Transverse colon (tissue), 3 donors: ENCODE data around the gene LGR6.
A peak's percentile ranks its signal among the peaks of the same experiment; 100 is the strongest.

Experiments used
- CTCF ChIP-seq, 5 experiments: fragments of 200-600 bp in 3 of 5; fragments of 450-650 bp in 2 of 5; sonication (generic) in 3 of 5; IDR thresholded peaks; 1 replicate in 2 of 5; 2 replicates in 3 of 5; pipeline ENCODE4 v1.5.1; 2016 to 2017; ENCODE audit warnings: antibody characterized with exemption in 5 of 5, inconsistent platforms in 3 of 5, mild to moderate bottlenecking in 2 of 5, moderate library complexity in 1 of 5
- EP300 ChIP-seq: sonication (generic); formaldehyde crosslinking; IDR thresholded peaks from one replicate; pipeline ENCODE4 v1.6.1; 2017; ENCODE audit warnings: antibody characterized with exemption, low read depth
- POLR2A ChIP-seq: fragments of 450-650 bp; IDR thresholded peaks from one replicate; pipeline ENCODE4 v1.6.1; 2016; ENCODE audit warnings: antibody characterized with exemption, mild to moderate bottlenecking, moderate library complexity

DNA sequence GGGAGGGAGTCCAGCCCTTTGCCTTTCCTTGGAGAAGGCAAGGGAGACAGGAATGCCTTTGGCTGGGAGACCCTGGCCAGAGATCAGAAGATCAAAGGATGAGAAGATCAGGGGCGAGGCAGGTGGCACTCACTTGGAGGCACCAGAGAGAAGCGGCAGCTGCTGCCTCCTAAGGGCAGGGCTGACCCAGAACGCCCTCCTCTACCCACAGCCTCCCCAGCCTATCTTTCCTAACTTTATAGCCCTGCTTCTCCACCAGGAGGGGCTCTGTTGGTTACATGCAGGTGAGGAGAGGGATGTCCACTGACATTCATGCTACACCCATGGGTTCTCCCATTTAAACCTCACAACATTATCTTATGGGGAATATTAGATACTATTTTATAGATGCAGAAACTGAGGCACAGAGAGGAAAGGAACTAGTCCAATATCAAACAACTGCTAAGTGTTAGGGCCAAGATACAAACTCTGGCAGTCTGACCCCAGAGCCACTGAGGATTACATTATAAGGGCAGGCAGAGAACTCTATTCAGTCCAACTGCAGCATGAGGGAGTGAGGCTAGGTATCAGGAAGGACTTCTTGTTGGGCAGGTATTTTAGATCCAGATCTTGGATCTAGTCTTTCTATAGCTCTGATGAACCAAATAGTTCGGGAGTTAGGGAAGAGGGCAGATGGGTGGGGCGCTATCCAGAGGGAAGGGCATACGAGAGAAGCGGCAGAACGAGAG lies 19.9 kb downstream of the LGR6 start:
- TF ChIP-seq CTCF (IDR thresholded peaks at IDR 0.05) (peak in 1 of 5 experiments; percentile 12), POLR2A (no peak), EP300 (no peak)
